HEK293T (cell line): ENCODE data around the gene NOD1.

Experiments used
- CTCF ChIA-PET: fragments of 350-600 bp; formaldehyde crosslinking; extraction: SDS; loops from one replicate; lab custom pipeline; 2021; ENCODE audit warnings: antibody characterized with exemption, inconsistent platforms; lab: Yijun Ruan, JAX
- POLR2A ChIA-PET: fragments of 350-600 bp; formaldehyde crosslinking; extraction: SDS; loops from one replicate; lab custom pipeline; 2020; ENCODE audit warnings: antibody characterized with exemption, inconsistent platforms; lab: Yijun Ruan, JAX
- DNase-seq: peaks from one replicate; pipeline ENCODE4 v3.0.0; 2012; ENCODE audit warnings: mixed read lengths; ENCODE audit errors: extremely low spot score
- ARNT ChIP-seq: fragments of 450-650 bp; IDR thresholded peaks from 2 replicates; pipeline ENCODE4 v1.6.1; 2017; ENCODE audit warnings: mild to moderate bottlenecking
- BHLHE40 ChIP-seq: fragments of 450-650 bp; IDR thresholded peaks from 2 replicates; pipeline ENCODE4 v1.6.1; 2016; ENCODE audit warnings: mild to moderate bottlenecking, moderate library complexity, borderline replicate concordance
- CTBP1 ChIP-seq: fragments of 450-650 bp; IDR thresholded peaks from 2 replicates; pipeline ENCODE4 v1.6.1; 2016; ENCODE audit warnings: borderline replicate concordance
- ELF4 ChIP-seq: fragments of 450-650 bp; IDR thresholded peaks from 2 replicates; pipeline ENCODE4 v1.6.1; 2017; ENCODE audit warnings: antibody characterized with exemption
- FOXA1 ChIP-seq: fragments of 450-650 bp; IDR thresholded peaks from 2 replicates; pipeline ENCODE4 v1.6.1; 2016; ENCODE audit warnings: mild to moderate bottlenecking
- FOXK2 ChIP-seq: fragments of 450-650 bp; IDR thresholded peaks from 2 replicates; pipeline ENCODE4 v1.6.1; 2016; ENCODE audit warnings: mild to moderate bottlenecking
- FOXM1 ChIP-seq: fragments of 450-650 bp; IDR thresholded peaks from 2 replicates; pipeline ENCODE4 v1.6.1; 2017; ENCODE audit warnings: mild to moderate bottlenecking, borderline replicate concordance
- HDGF ChIP-seq: fragments of 450-650 bp; IDR thresholded peaks from 2 replicates; pipeline ENCODE4 v1.6.1; 2017; ENCODE audit warnings: antibody characterized with exemption, borderline replicate concordance
- L3MBTL2 ChIP-seq: fragments of 450-650 bp; conservative IDR thresholded peaks from 2 replicates; pipeline ENCODE4 v1.6.1; 2016; ENCODE audit warnings: mild to moderate bottlenecking
- LEF1 ChIP-seq: fragments of 450-650 bp; IDR thresholded peaks from 2 replicates; pipeline ENCODE4 v1.6.1; 2017; ENCODE audit warnings: mild to moderate bottlenecking, borderline replicate concordance
- NFRKB ChIP-seq: fragments of 450-650 bp; IDR thresholded peaks from 2 replicates; pipeline ENCODE4 v1.6.1; 2016; ENCODE audit warnings: mild to moderate bottlenecking, moderate library complexity
- PKNOX1 ChIP-seq: fragments of 450-650 bp; IDR thresholded peaks from 2 replicates; pipeline ENCODE4 v1.6.1; 2016
- SP1 ChIP-seq: fragments of 450-650 bp; IDR thresholded peaks from 2 replicates; pipeline ENCODE4 v1.6.1; 2017
- SUZ12 ChIP-seq: fragments of 450-650 bp; IDR thresholded peaks from 2 replicates; pipeline ENCODE4 v1.6.1; 2016; ENCODE audit warnings: mild to moderate bottlenecking
- TARDBP ChIP-seq: fragments of 450-650 bp; IDR thresholded peaks from 2 replicates; pipeline ENCODE4 v1.6.1; 2016
- ZNF384 ChIP-seq: fragments of 450-650 bp; IDR thresholded peaks from 2 replicates; pipeline ENCODE4 v1.6.1; 2016

The NOD1 gene

GRCh38 chr7:30474485-30474884 is 4.1 kb downstream of the NOD1 start:
- TF ChIP-seq ZNF384 = no peak
- no peak for TF ChIP-seq PKNOX1
- no peak for TF ChIP-seq CTBP1
- ChIA-PET CTCF (no interaction called here), POLR2A (no interaction called here)
- no peak for DNase-seq

- no peak for DNase-seq
- ChIA-PET POLR2A (no interaction called here), CTCF (no interaction called here)
- TF ChIP-seq FOXA1 = no peak
- TF ChIP-seq FOXK2 = no peak
- no peak for TF ChIP-seq SP1
- no peak for TF ChIP-seq L3MBTL2
- TF ChIP-seq LEF1 = no peak
- no peak for TF ChIP-seq FOXM1
- TF ChIP-seq SUZ12 = no peak
Measured at GRCh38 chr7:30473903-30474302, 4.7 kb downstream of the NOD1 start.

- POLR2A ChIA-PET = no interaction called here
- TF ChIP-seq TARDBP (no peak), NFRKB (no peak), FOXM1 (no peak), ZNF384 (no peak), L3MBTL2 (no peak), SP1 (no peak), LEF1 (no peak), CTBP1 (no peak)
- CTCF ChIA-PET = no interaction called here
- no peak for DNase-seq
Measured at GRCh38 chr7:30472784-30473775, 5.5 kb downstream of the NOD1 start.

- TF ChIP-seq TARDBP = no peak
- TF ChIP-seq LEF1 = no peak
- no peak for TF ChIP-seq ZNF384
- TF ChIP-seq FOXA1 = no peak
- TF ChIP-seq ARNT = no peak
- no peak for TF ChIP-seq SP1
- TF ChIP-seq SUZ12 = no peak
- TF ChIP-seq BHLHE40 = no peak
- TF ChIP-seq HDGF = no peak
- no peak for TF ChIP-seq CTBP1
- TF ChIP-seq PKNOX1 = no peak
- TF ChIP-seq FOXK2 = no peak
- TF ChIP-seq NFRKB = no peak
- no peak for TF ChIP-seq ELF4
- no peak for TF ChIP-seq L3MBTL2
- TF ChIP-seq FOXM1 = no peak
- POLR2A ChIA-PET = no interaction called here
- CTCF ChIA-PET = no interaction called here
- DNase-seq = no peak
Measured at GRCh38 chr7:30472081-30472783, 6.4 kb downstream of the NOD1 start.

- CTCF ChIA-PET = no interaction called here
- TF ChIP-seq FOXK2 = no peak
- DNase-seq = no peak
- POLR2A ChIA-PET = no interaction called here
Measured at GRCh38 chr7:30471205-30471604, 7.4 kb downstream of the NOD1 start.

- ChIA-PET CTCF (no interaction called here), POLR2A (no interaction called here)
- no peak for TF ChIP-seq SP1
- TF ChIP-seq TARDBP = no peak
- no peak for TF ChIP-seq LEF1
- no peak for TF ChIP-seq PKNOX1
- no peak for TF ChIP-seq HDGF
- no peak for TF ChIP-seq FOXK2
- TF ChIP-seq SUZ12 = no peak
- TF ChIP-seq FOXA1 = no peak
- TF ChIP-seq CTBP1 = no peak
- DNase-seq = no peak
Measured at GRCh38 chr7:30470771-30471170, 7.8 kb downstream of the NOD1 start.
